ENCODE data around the gene RNF175.

Gene RNF175

GRCh38 chr4:153759407-153760316 is at the start of gene RNF175:
Gene RNF175 (minus strand): TSS chr4:153760024. CDS start chr4:153759862, 162 bp downstream.
- DNase-seq (ENCODE audit: low read depth), result no peak

DNA sequence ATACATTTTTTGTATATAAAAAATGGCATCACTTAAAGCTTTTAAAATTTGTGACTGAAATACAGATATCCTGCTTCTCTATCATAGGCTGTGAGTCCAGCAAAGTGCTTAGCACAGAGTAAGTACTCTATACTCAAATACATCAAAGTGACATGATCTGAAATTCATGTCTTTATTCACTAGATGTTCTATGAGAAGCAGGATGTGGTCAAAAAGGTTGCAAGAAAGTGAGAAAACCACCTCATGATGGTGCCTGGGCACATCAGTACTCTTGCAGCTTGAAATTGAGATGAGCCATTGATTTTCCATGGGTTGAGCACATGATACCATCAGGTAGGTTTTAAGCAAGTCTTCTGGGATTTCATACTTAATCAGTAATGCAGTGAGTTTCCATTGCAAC is 49.5 kb upstream of the RNF175 start:
- DNase-seq (ENCODE audit: low read depth), result no peak

GRCh38 chr4:153808175-153808574 is 48.4 kb upstream of the RNF175 start:
- DNase-seq (ENCODE audit: low read depth), result no peak

DNA sequence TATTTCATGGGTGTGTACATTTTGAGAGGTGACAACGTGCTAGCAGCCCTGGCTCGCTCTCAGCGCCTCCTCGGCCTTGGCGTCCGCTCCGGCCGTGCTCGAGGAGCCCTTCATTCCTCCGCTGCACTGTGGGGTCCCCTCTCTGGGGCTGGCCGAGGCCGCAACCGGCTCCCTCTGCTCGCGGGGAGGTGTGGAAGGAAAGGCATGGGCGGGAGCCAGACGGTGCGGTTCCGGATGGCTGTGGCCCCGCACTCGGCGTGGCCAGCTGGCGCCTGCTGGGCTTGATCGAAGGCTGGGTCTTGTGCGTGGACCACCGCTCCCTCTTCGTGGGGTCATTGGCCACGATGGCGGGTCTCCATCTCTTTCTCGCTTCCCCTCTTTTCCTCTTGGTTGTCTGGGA is 46.2 kb upstream of the RNF175 start:
- no peak for DNase-seq (ENCODE audit: low read depth)

DNA sequence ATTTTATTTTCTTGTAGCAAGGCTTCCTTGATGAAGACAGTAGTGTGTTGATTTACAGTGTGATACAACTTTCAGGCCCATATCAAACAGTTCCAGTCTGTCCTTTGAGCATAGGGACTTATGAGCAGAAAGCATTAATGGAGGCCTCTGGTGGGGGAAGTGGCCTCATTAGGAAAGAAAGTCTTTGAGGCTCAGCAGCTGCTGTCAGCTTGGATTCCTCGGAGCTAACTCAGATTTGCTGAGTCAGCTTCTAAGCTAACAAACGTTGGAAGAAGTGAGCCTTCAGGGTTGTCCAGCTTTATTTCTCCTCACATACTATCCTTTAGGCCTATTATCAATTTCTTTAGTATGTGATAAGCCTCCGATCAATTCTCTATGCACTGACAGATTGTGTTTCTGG is 44.9 kb upstream of the RNF175 start:
- no peak for DNase-seq (ENCODE audit: low read depth)

DNA sequence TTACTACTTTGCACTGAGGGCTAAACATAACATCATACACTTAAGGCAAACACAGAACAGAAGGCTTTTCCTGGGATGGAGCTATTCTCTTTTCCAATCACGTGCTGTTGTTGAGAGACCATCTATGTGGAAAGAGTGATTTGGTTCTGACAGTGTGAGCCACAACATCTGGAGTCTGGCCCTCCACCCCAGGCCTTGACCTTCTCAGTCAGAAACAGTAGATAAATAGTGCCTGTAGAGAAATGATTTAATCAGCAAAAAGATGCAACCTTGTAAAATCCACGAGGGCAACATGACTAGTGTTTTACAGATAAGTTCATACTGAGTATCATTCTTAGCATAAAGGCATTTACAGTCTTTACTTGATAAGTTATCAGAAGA is 39.9 kb upstream of the RNF175 start:
- DNase-seq (ENCODE audit: low read depth), result no peak

DNA sequence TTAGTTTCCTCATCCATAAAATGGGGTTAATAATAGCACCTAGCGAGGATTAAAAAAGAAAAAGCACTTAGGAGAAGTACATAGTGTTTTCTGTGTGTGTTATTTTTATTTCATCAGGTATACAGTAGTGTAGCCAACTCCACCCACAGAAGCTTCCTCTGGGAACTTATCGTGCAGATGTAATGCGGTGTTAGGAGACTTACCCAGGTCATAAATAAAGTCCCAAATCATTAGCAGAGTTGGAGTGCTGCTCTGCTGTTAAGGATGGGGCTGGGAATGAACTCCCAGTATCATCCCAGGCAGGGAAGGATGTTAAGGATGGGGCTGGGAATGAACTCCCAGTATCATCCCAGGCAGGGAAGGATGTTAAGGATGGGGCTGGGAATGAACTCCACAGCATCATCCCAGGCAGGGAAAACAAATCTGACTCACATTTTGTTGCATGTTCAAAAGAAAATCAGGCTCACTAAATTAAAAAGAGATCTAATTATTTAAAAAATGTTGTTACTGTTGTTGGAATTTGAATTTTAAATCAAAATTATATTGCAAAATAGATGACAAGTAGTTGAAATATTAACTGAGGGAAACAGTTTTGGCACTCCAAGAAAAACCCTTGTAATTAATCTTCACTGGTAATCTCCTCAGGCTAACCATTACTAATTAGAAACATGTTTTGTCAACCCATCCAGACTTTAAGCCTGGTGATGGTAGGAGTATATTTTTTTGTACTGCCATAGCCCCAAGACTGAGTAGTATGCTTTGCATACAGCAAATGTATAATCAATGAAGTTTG is 39.3 kb upstream of the RNF175 start:
- DNase-seq (ENCODE audit: low read depth), result no peak

DNA sequence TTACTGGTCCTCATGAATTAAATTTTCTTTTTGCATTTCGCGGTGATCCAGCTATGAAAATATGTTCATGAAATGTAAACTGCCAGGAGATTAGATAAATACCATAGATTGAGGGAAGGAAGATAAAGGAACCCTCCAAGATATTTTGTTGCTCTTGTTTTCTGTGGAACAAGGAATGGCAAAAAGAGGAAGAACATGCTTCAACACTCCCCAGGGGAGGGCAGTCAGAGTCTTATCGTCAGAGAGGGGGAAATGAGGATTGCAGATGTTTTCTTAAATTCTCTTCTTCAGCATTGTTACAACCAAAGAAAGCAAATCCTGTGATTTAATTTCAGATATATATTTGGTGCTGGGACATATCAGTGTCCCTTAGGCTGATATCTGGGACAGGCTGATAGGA is 38.6 kb upstream of the RNF175 start:
- no peak for DNase-seq (ENCODE audit: low read depth)

DNA sequence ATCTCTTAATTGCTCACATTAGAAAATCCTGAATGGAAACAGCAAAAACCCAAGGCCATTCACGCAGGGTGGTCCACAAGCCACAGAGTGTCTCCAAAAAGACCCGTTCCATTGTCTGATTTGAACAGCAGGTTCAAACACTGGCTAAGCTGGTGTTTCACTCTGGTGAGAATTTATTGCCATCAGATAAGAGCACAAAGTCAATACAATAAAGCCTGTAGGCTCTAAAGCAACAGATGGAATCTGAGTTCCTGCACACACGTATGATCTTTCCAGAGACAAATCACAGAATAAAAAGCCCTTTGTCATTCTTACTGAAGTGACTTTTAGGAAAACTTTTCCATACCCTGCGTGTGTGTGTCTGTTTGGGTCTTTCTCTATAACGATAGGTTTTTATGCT is 34.2 kb upstream of the RNF175 start:
- DNase-seq (ENCODE audit: low read depth), result no peak

GRCh38 chr4:153792618-153793247 is 32.9 kb upstream of the RNF175 start:
- no peak for DNase-seq (ENCODE audit: low read depth)

DNA sequence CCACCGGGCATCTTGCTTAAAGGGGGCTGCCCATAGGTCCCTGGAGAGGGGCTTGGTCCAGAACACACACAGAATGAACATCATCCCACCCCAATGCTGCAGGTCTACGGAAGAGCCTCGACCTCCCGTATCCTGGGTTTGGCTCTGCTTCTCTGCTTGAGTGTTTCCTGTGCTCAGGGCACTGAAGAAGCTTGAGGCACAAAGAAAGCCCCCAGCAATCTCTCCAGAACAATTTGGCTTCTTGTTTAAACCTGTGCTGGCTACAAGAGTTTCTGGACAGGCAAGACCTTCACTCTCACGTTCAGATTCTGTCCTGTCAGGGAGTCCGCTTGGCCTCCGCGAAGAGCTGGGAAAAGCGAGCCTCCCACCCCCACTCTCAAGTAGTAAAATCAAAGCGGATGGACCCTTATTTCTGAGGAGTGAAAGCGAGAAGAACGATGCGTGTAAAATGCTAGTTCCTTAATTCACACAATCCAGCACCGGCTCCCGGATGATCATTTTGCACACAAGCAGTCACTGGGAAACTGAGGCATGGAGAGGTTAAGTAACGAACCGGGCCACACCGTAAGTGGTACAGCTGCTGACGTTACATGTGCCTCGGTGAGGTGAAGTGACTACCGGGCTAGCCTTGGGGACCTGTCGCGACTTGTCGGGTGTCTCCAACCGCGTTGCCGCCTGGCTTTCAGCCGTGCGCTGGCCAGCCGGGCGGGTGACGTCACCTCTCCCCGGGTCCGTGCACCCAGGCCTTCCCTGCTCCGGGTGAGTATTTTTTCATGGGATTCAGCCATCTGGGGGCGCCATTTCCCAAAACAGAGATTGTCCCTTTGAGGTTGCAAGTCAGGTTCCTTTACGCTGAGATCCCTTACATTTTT is 32.2 kb upstream of the RNF175 start:
- no peak for DNase-seq (ENCODE audit: low read depth)

DNA sequence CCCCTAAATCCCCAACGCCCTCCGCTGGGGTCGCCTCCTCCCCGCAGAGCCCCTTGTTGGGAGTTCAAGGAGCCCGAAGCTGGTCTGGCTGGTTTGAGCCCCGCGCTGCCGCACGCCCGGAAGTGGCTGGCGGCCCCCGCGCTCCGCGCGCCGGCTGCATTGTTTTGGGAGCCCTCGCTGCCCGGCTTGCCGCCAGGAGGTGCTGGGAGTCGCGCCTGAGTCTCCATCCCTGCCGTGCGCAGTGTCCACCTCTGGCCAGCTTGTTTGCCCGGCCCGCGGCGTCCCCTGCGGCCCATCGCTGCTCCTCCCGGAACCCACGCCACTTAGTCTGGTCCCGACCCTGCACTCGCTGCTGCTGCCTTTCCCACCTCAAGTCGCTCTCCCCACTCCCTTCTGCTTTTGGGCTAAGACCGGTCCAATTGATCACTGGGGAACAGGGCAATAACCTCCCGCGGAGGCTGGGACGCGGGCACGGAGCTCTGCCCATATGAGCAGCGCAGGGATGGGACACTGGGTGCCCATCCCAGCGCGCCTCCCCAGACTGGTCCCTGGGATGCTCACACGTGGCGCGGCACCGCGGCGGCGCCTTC is 31.2 kb upstream of the RNF175 start:
- DNase-seq (ENCODE audit: low read depth), result no peak

DNA sequence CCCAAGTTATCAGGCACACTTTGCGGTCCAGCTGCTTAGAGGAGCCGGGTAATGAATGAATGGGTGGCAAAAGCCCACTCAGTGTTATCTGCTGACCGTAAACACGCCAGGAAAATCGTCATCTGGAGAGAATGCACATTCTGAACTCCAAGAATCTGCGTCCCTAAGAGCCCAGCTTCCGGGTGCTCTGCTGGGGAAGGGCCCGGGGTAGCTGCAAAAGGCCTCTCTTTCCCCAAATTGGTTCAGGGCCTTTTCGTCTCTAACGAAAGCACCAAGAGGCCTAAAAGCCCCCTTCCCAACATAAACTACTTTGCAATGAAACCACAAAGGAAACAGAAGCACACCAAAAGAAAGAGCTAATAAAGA is 30.7 kb upstream of the RNF175 start:
- no peak for DNase-seq (ENCODE audit: low read depth)

DNA sequence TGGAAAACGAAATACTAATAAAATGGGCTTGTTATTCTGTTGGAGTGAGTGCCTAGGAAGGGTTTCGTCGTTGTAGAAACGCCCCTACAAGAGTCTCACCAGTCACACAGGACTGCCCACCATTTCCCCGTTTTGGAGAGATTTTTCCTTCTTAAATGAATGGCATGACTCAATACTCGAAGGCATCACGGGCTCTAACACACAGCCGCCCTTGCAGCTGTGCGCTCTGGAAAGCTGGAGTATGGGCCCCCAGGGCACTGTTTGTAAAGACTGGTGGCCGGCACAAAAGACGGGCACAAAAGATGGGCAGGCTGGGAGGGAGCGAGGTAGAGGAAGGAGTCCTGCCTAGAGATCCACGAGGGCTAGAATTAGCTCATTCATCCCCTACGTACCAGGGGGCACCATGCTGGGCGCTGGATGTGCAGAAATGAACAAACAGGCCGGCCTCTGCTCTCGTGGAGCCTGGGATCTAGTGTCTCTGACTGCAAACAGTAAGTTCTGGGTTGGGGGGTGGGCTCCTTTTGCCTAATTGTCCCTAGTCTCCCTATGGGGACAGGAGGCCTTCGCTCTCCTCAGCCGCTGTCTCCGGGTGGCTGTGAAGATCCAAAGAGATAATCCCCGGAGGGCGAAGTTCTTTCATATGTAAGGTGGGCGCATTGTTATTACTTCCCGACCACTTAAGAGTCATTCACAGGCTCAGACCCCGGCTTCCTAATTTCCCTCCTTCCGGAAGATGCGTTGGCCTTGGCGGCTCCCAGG is 30.1 kb upstream of the RNF175 start:
- DNase-seq (ENCODE audit: low read depth), result no peak

DNA sequence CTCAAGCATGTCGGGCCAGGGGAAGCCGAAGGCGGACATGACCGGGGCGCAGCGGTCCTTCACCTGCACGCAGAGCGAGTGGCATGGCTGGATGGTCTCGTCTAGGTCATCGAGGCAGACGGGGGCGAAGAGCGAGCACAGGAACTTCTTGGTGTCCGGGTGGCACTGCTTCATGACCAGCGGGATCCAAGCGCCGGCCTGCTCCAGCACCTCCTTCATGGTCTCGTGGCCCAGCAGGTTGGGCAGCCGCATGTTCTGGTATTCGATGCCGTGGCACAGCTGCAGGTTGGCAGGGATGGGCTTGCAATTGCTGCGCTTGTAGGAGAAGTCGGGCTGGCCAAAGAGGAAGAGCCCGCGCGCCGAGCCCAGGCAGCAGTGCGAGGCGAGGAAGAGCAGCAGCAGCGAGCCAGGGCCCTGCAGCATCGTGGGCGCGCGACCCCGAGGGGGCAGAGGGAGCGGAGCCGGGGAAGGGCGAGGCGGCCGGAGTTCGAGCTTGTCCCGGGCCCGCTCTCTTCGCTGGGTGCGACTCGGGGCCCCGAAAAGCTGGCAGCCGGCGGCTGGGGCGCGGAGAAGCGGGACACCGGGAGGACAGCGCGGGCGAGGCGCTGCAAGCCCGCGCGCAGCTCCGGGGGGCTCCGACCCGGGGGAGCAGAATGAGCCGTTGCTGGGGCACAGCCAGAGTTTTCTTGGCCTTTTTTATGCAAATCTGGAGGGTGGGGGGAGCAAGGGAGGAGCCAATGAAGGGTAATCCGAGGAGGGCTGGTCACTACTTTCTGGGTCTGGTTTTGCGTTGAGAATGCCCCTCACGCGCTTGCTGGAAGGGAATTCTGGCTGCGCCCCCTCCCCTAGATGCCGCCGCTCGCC is 28.8 kb upstream of the RNF175 start, which contains the start of gene SFRP2:
TSS of gene SFRP2 (minus strand) at position 671 of the 864 bp plus-strand sequence. CDS start at position 423, 248 bp downstream.
- DNase-seq (ENCODE audit: low read depth), result no peak

DNA sequence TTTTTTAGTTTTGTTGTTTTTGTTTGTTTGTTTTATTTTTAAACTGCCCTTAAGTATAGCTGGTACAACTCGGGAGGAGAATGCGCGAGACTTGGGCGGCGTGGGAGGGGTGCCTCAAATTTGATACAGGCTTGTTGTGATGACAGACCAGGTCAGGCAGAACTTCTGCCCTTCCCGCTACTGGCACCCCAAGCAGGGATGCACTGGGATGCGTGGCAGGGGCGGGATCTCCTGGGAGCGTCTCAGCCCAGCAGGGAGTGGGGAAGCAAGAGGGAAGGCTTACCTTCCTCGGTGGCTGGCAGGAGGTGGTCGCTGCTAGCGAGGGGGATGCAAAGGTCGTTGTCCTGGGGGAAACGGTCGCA is 28.2 kb upstream of the RNF175 start:
- DNase-seq (ENCODE audit: low read depth), result no peak

GRCh38 chr4:153787575-153787974 is 27.8 kb upstream of the RNF175 start:
- no peak for DNase-seq (ENCODE audit: low read depth)

DNA sequence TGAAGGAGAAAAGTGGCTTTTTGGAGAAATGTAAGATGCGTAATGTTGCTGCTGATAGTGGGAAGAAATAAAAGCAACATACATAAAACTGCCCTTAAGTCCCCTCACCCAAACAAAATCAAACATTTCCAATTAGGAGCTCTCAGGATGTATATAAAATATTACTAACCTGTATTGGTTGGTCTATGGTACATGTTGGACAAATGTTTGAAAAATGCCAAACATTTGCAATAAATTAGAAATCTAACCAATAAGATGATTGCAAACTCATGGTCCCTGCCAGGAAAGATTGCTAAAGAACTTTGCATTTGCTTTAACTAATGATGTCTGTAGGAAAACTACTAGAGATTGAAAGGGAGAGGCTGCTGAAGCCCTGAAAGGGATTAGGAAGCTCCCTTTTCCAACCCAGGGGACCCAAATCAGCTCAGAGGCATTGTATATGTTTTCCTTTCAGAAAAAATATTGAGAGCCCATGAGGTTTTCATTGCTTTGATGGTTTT is 27.3 kb upstream of the RNF175 start:
- DNase-seq (ENCODE audit: low read depth), result no peak

GRCh38 chr4:153785910-153786721 is 26.3 kb upstream of the RNF175 start:
- no peak for DNase-seq (ENCODE audit: low read depth)
